ENCODE measurements around the gene FAIM2.

Gene FAIM2

GRCh38 chr12:49877066-49877465 is 26.6 kb downstream of the FAIM2 start:
- H3K14ac ChIP-seq (ENCODE audit: low read length), result no peak overlapping the region
- no peak overlapping the region for H2AFZ ChIP-seq (ENCODE audit: insufficient read depth, low read length, poor library complexity)
- DNase-seq, result no peak
- H3K4me2 ChIP-seq (ENCODE audit: low read length), result no peak overlapping the region
- no peaks in the 10 kb centered on the region for H3K79me2 ChIP-seq (ENCODE audit: control insufficient read depth, insufficient read depth, low read length, poor library complexity)
- H3K4me1 ChIP-seq (ENCODE audit: control insufficient read depth in 1 of 2, insufficient read depth in 2 of 2, low read length in 2 of 2), result no peaks in the 10 kb centered on the region
- H4K12ac ChIP-seq (ENCODE audit: low read depth, low read length), result no peak overlapping the region
- H3K18ac ChIP-seq (ENCODE audit: low read length), result no peak overlapping the region
- WGBS (ENCODE audit: extremely low coverage, insufficient coverage, insufficient read length), result no CpG with 5 or more reads among the region's 5 CpGs
- H2BK12ac ChIP-seq (ENCODE audit: low read length), result no peak overlapping the region
- H3K27me3 ChIP-seq (ENCODE audit: insufficient read depth, low read length), result no peaks in the 10 kb centered on the region
- H2BK5ac ChIP-seq (ENCODE audit: low read depth, low read length, poor library complexity), result no peak overlapping the region
- no peak overlapping the region for H4K8ac ChIP-seq (ENCODE audit: low read depth, low read length)
- H4K91ac ChIP-seq (ENCODE audit: low read depth, low read length), result no peak overlapping the region
- H3K4me3 ChIP-seq (ENCODE audit: low read depth, low read length), result no peak overlapping the region
- H2AK5ac ChIP-seq (ENCODE audit: low read length), result no peak overlapping the region
- H3K36me3 ChIP-seq (ENCODE audit: control insufficient read depth in 1 of 2, insufficient read depth in 2 of 2, low read length in 2 of 2), result no peaks in the 10 kb centered on the region
- H3K4ac ChIP-seq (ENCODE audit: low read depth, low read length), result no peak overlapping the region
- H3K9me3 ChIP-seq (ENCODE audit: insufficient read depth, low read depth, low read length), result no peaks in the 10 kb centered on the region
- H3K79me1 ChIP-seq (ENCODE audit: low read length), result no peaks in the 10 kb centered on the region
- no peak overlapping the region for H2BK120ac ChIP-seq (ENCODE audit: insufficient read depth, low read length, poor library complexity)
- no peak overlapping the region for H3K27ac ChIP-seq (ENCODE audit: low read depth, low read length)
- H3K9ac ChIP-seq (ENCODE audit: low read length), result peak overlapping the region; percentile 25
- H3K23ac ChIP-seq (ENCODE audit: low read length), result no peak overlapping the region

GRCh38 chr12:49876070-49876469 is 27.6 kb downstream of the FAIM2 start:
- H3K27ac ChIP-seq (ENCODE audit: low read depth, low read length), result no peak overlapping the region
- no peak overlapping the region for H3K4ac ChIP-seq (ENCODE audit: low read depth, low read length)
- no peak for DNase-seq
- H4K12ac ChIP-seq (ENCODE audit: low read depth, low read length), result no peak overlapping the region
- H3K79me2 ChIP-seq (ENCODE audit: control insufficient read depth, insufficient read depth, low read length, poor library complexity), result no peaks in the 10 kb centered on the region
- H3K4me3 ChIP-seq (ENCODE audit: low read depth, low read length), result no peak overlapping the region
- no peaks in the 10 kb centered on the region for H3K36me3 ChIP-seq (ENCODE audit: control insufficient read depth in 1 of 2, insufficient read depth in 2 of 2, low read length in 2 of 2)
- H3K79me1 ChIP-seq (ENCODE audit: low read length), result no peaks in the 10 kb centered on the region
- no peak overlapping the region for H3K9ac ChIP-seq (ENCODE audit: low read length)
- H3K23ac ChIP-seq (ENCODE audit: low read length), result no peak overlapping the region
- H3K27me3 ChIP-seq (ENCODE audit: insufficient read depth, low read length), result no peaks in the 10 kb centered on the region
- no peak overlapping the region for H4K91ac ChIP-seq (ENCODE audit: low read depth, low read length)
- H2BK5ac ChIP-seq (ENCODE audit: low read depth, low read length, poor library complexity), result no peak overlapping the region
- H4K8ac ChIP-seq (ENCODE audit: low read depth, low read length), result no peak overlapping the region
- WGBS (ENCODE audit: extremely low coverage, insufficient coverage, insufficient read length), result no CpG with 5 or more reads among the region's 3 CpGs
- H2BK120ac ChIP-seq (ENCODE audit: insufficient read depth, low read length, poor library complexity), result no peak overlapping the region
- H2AFZ ChIP-seq (ENCODE audit: insufficient read depth, low read length, poor library complexity), result no peak overlapping the region
- no peak overlapping the region for H2AK5ac ChIP-seq (ENCODE audit: low read length)
- H3K14ac ChIP-seq (ENCODE audit: low read length), result no peak overlapping the region
- H3K9me3 ChIP-seq (ENCODE audit: insufficient read depth, low read depth, low read length), result no peaks in the 10 kb centered on the region
- H3K4me1 ChIP-seq (ENCODE audit: control insufficient read depth in 1 of 2, insufficient read depth in 2 of 2, low read length in 2 of 2), result no peaks in the 10 kb centered on the region
- no peak overlapping the region for H3K4me2 ChIP-seq (ENCODE audit: low read length)
- no peak overlapping the region for H3K18ac ChIP-seq (ENCODE audit: low read length)
- no peak overlapping the region for H2BK12ac ChIP-seq (ENCODE audit: low read length)

- Histone ChIP-seq H3K27ac (ENCODE audit: low read depth, low read length) (no peak overlapping the region), H3K36me3 (ENCODE audit: control insufficient read depth in 1 of 2, insufficient read depth in 2 of 2, low read length in 2 of 2) (no peaks in the 10 kb centered on the region), H3K4me2 (ENCODE audit: low read length) (no peak overlapping the region), H3K4ac (ENCODE audit: low read depth, low read length) (no peak overlapping the region), H3K9ac (ENCODE audit: low read length) (no peak overlapping the region), H3K4me1 (ENCODE audit: control insufficient read depth in 1 of 2, insufficient read depth in 2 of 2, low read length in 2 of 2) (no peaks in the 10 kb centered on the region), H2BK120ac (ENCODE audit: insufficient read depth, low read length, poor library complexity) (no peak overlapping the region), H2BK12ac (ENCODE audit: low read length) (no peak overlapping the region), H4K12ac (ENCODE audit: low read depth, low read length) (no peak overlapping the region), H3K9me3 (ENCODE audit: insufficient read depth, low read depth, low read length) (no peaks in the 10 kb centered on the region), H3K79me2 (ENCODE audit: control insufficient read depth, insufficient read depth, low read length, poor library complexity) (no peaks in the 10 kb centered on the region), H4K8ac (ENCODE audit: low read depth, low read length) (no peak overlapping the region), H3K4me3 (ENCODE audit: low read depth, low read length) (peak overlapping the region; percentile 40), H2BK5ac (ENCODE audit: low read depth, low read length, poor library complexity) (no peak overlapping the region), H2AFZ (ENCODE audit: insufficient read depth, low read length, poor library complexity) (no peak overlapping the region), H3K14ac (ENCODE audit: low read length) (no peak overlapping the region), H3K23ac (ENCODE audit: low read length) (no peak overlapping the region), H2AK5ac (ENCODE audit: low read length) (no peak overlapping the region), H3K18ac (ENCODE audit: low read length) (no peak overlapping the region), H3K79me1 (ENCODE audit: low read length) (no peaks in the 10 kb centered on the region), H3K27me3 (ENCODE audit: insufficient read depth, low read length) (no peaks in the 10 kb centered on the region), H4K91ac (ENCODE audit: low read depth, low read length) (no peak overlapping the region)
- DNase-seq, result no peak
- WGBS (ENCODE audit: extremely low coverage, insufficient coverage, insufficient read length), result no CpG with 5 or more reads among the region's 9 CpGs
Observed at GRCh38 chr12:49875115-49875720, 28.5 kb downstream of the FAIM2 start.

GRCh38 chr12:49874142-49874897 is 29.4 kb downstream of the FAIM2 start:
- Histone ChIP-seq H3K36me3 (ENCODE audit: control insufficient read depth in 1 of 2, insufficient read depth in 2 of 2, low read length in 2 of 2) (no peaks in the 10 kb centered on the region), H4K91ac (ENCODE audit: low read depth, low read length) (no peak overlapping the region), H3K4me1 (ENCODE audit: control insufficient read depth in 1 of 2, insufficient read depth in 2 of 2, low read length in 2 of 2) (peaks cover 2% of the 10 kb centered on the region in 2 experiments), H3K9me3 (ENCODE audit: insufficient read depth, low read depth, low read length) (peaks cover 1% of the 10 kb centered on the region), H2BK12ac (ENCODE audit: low read length) (no peak overlapping the region), H4K12ac (ENCODE audit: low read depth, low read length) (no peak overlapping the region), H3K18ac (ENCODE audit: low read length) (no peak overlapping the region), H3K14ac (ENCODE audit: low read length) (no peak overlapping the region), H2AFZ (ENCODE audit: insufficient read depth, low read length, poor library complexity) (no peak overlapping the region), H2BK5ac (ENCODE audit: low read depth, low read length, poor library complexity) (no peak overlapping the region), H3K27me3 (ENCODE audit: insufficient read depth, low read length) (no peaks in the 10 kb centered on the region), H2BK120ac (ENCODE audit: insufficient read depth, low read length, poor library complexity) (no peak overlapping the region), H3K4ac (ENCODE audit: low read depth, low read length) (no peak overlapping the region), H3K79me1 (ENCODE audit: low read length) (no peaks in the 10 kb centered on the region), H2AK5ac (ENCODE audit: low read length) (no peak overlapping the region), H3K23ac (ENCODE audit: low read length) (no peak overlapping the region), H3K79me2 (ENCODE audit: control insufficient read depth, insufficient read depth, low read length, poor library complexity) (no peaks in the 10 kb centered on the region), H3K27ac (ENCODE audit: low read depth, low read length) (no peak overlapping the region), H4K8ac (ENCODE audit: low read depth, low read length) (no peak overlapping the region), H3K9ac (ENCODE audit: low read length) (no peak overlapping the region), H3K4me2 (ENCODE audit: low read length) (no peak overlapping the region), H3K4me3 (ENCODE audit: low read depth, low read length) (no peak overlapping the region)
- DNase-seq, result no peak
- WGBS (ENCODE audit: extremely low coverage, insufficient coverage, insufficient read length), result no CpG with 5 or more reads among the region's 12 CpGs
